Skeletal muscle tissue (tissue), 4 donors: ENCODE measurements around the gene GRPEL1. TPM values are rescaled to one million over a fixed set of nuclear protein-coding genes. Genes with fewer than 3 reads are reported as not detected.
"Not testable (repeated sequence)": the region's sequence is repeated elsewhere in the genome, so short reads cannot be mapped to it uniquely, and the experiment has no call there.

Experiments used
- H3K27ac ChIP-seq: one replicate; pipeline ENCODE4 v1.7.0; 2013; ENCODE audit warnings: mild to moderate bottlenecking, low read depth, low read length, inconsistent platforms
- H3K27me3 ChIP-seq, 3 donors: one replicate each; pipeline ENCODE4 v1.7.0; 2013; ENCODE audit warnings: low read length in 3 of 3; ENCODE audit not compliant: control insufficient read depth in 3 of 3, insufficient read depth in 3 of 3
- H3K36me3 ChIP-seq, 3 donors: one replicate each; pipeline ENCODE4 v1.7.0; 2013; ENCODE audit warnings: low read length in 3 of 3; ENCODE audit not compliant: control insufficient read depth in 3 of 3, insufficient read depth in 3 of 3
- H3K4me1 ChIP-seq, 3 donors: one replicate each; pipeline ENCODE4 v1.7.0; 2013; ENCODE audit warnings: low read length in 3 of 3, mild to moderate bottlenecking in 3 of 3; ENCODE audit not compliant: control insufficient read depth in 3 of 3, insufficient read depth in 3 of 3
- H3K4me3 ChIP-seq, 3 donors: one replicate each; pipeline ENCODE4 v1.7.0; 2013; ENCODE audit warnings: low read length in 3 of 3
- H3K9ac ChIP-seq, 3 donors: one replicate each; pipeline ENCODE4 v1.7.0; 2013; ENCODE audit warnings: low read length in 3 of 3, mild to moderate bottlenecking in 3 of 3, moderate library complexity in 2 of 3, low read depth in 1 of 3
- H3K9me3 ChIP-seq, 3 donors: one replicate each; pipeline ENCODE4 v1.7.0; 2013; ENCODE audit warnings: low read length in 3 of 3; ENCODE audit not compliant: control insufficient read depth in 3 of 3
- total RNA-seq: library from RNA; depleted of rRNA; stranded (reverse); fragments of >200 nt; gene quantifications from one replicate; pipeline ENCODE4 v1.2.3, GENCODE V29; 2014
- donor health status: Osteomylitis.

Gene GRPEL1
- total RNA-seq, 1 donor from 2014 or later: 19.3 TPM

DNA sequence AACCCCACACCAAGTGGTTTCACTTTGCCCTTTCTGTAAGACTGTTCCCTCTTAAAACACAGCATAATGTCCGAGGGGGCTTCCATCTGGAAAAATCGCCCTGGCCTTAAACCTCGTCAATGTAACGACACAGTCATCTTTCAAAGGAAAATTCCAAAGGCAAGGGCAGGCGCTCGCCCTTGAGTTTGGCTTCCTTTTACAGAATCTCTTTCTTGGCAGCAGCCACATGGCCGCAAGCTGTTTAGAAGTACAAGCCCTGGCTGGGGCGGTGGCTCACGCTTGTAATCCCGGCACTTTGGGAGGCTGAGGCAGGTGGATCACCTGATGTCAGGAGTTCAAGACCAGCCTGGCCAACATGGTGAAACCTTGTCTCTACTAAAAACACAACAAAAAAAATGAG is 27.1 kb upstream of the GRPEL1 start:
- Histone ChIP-seq H3K27me3 (no peaks in the 10 kb centered on the region), H3K27ac (no peak overlapping the region), H3K36me3 (no peaks in the 10 kb centered on the region), H3K9ac (no peak overlapping the region), H3K9me3 (no peaks in the 10 kb centered on the region), H3K4me3 (no peak overlapping the region), H3K4me1 (no peaks in the 10 kb centered on the region)

DNA sequence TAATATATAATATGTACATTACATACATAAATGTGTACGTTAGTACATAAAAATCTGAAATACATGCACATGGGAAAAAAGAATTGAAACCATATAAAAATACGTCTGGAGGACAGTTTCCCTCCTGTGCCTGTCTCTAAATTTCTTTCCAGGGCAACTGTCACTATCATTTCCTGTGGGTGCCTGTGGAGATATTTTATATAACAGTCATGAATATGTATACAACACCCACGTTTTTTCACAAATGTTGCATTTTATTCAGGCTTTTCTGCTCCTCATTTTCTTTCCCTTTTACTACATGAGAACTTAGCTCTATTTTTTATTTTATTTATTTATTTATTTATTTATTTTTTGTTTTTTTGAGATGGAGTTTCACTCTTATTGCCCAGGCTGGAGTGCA is 24.2 kb upstream of the GRPEL1 start:
- Histone ChIP-seq H3K36me3 (no peaks in the 10 kb centered on the region), H3K27ac (no peak overlapping the region), H3K9me3 (no peaks in the 10 kb centered on the region), H3K4me3 (no peak overlapping the region), H3K27me3 (peaks cover 0 to 2% (median 0%) of the 10 kb centered on the region in 3 donors), H3K4me1 (no peaks in the 10 kb centered on the region), H3K9ac (no peak overlapping the region)

DNA sequence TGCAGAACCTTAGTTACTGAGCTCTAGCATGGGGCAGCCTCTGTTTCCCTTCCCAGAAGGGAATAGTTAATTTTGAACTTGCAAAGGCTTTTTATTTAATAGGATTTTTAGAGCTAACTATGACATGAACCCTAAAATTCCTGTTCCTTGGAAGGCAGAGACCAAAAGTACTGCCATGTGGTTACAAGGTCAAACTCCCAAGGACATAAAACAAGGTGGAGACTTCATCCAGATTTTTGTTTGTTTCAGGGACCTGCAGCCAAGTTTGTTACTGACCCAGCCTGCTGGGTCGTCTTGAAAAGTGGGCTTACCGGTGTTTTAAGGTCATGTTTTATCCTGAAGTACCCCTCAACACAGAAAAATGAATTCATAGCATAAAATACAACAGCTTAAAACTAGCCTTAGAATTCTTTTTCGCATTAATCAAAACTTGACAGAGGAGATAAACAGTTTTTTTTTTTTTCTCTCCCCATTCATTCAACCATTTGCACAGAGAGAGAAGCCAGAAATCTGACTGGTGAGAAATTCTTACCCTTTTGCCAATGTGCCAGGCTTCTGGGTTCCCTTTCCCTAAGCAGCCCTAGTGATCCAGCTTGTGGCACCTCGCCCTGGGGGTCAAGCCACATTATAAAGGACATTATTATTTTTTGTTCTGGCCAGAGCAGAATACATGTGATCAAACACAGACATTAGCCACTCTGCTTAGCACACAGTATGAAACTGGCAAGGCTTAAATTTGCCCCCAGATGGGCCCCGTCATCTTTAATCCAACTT is 21.5 kb upstream of the GRPEL1 start:
- no peaks in the 10 kb centered on the region for H3K36me3 ChIP-seq
- no peak overlapping the region for H3K27ac ChIP-seq
- H3K4me3 ChIP-seq: no peak overlapping the region
- peaks cover 0 to 3% (median 0%) of the 10 kb centered on the region in 3 donors for H3K27me3 ChIP-seq
- H3K4me1 ChIP-seq: no peaks in the 10 kb centered on the region
- H3K9ac ChIP-seq: no peak overlapping the region
- H3K9me3 ChIP-seq: no peaks in the 10 kb centered on the region

DNA sequence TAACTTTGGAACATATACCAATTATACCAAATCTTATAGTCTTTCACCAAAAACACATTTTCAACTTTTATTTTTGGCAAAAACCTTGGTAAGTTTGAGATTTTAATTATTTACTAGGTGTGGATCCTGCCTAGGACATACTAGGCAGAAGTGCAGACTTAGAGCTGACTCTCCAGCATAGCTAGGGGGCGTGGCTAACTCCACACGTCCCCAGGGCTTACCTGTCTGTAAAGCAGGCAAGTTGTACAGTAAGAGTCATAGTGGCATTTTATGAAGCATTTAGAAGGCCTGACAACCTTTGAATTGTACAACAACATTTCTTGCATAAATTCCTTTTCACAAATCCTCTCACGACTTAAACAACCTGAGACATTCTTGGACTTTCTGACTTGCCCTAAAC is 19.2 kb upstream of the GRPEL1 start:
- no peak overlapping the region for H3K27ac ChIP-seq
- no peak overlapping the region for H3K4me3 ChIP-seq
- no peaks in the 10 kb centered on the region for H3K4me1 ChIP-seq
- peaks cover 0 to 11% (median 5%) of the 10 kb centered on the region in 3 donors for H3K27me3 ChIP-seq
- H3K9ac ChIP-seq: no peak overlapping the region
- H3K9me3 ChIP-seq: no peaks in the 10 kb centered on the region
- no peaks in the 10 kb centered on the region for H3K36me3 ChIP-seq

DNA sequence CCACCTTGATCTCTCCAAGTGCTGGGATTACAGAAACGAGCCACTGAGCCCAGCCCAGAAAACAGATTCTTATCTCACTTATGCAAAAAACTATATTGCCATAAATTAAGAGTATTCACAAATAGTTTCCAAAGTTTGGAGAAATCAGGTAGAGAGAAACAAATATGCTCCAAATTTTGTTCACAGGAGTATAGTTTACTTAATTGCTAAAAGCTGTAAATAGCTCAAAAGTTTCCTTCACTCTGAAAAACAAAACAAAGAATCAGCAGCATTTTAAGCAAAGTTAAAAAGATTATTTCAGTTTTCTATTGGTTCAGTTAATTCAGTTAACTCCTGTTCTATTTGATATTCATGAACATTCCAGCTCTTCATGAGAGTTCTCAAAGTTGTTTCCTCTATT is 18.5 kb upstream of the GRPEL1 start:
- Histone ChIP-seq H3K9ac (no peak overlapping the region), H3K27ac (no peak overlapping the region), H3K4me1 (peaks cover 0 to 4% (median 0%) of the 10 kb centered on the region in 3 donors), H3K4me3 (no peak overlapping the region), H3K36me3 (no peaks in the 10 kb centered on the region), H3K27me3 (peaks cover 0 to 11% (median 5%) of the 10 kb centered on the region in 3 donors), H3K9me3 (no peaks in the 10 kb centered on the region)

DNA sequence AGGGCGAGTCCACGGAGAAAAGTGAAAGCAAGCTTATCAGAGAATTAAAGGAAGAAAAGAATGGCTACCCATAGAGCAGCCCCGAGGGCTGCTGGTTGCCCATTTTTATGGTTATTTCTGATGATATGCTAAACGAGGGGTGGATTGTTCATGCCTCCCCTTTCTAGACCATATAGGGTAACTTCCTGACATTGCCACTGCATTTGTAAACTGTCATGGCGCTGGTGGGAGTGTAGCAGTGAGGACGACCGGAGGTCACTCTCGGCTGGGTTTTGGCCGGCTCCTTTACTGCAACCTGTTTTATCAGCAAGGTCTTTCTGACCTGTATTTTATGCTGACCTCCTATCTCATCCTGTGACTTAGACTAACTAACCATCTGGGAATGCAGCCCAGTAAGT is 16.7 kb upstream of the GRPEL1 start:
- H3K4me1 ChIP-seq, H3K36me3 ChIP-seq, H3K27ac ChIP-seq, H3K9me3 ChIP-seq: not testable (repeated sequence)
- peak overlapping the region in 2 of 3 donors; percentile 36 to 45 for H3K4me3 ChIP-seq
- H3K9ac ChIP-seq: peak overlapping the region in 1 of 3 donors; percentile 57
- H3K27me3 ChIP-seq: peaks cover 0 to 11% (median 5%) of the 10 kb centered on the region in 3 donors

DNA sequence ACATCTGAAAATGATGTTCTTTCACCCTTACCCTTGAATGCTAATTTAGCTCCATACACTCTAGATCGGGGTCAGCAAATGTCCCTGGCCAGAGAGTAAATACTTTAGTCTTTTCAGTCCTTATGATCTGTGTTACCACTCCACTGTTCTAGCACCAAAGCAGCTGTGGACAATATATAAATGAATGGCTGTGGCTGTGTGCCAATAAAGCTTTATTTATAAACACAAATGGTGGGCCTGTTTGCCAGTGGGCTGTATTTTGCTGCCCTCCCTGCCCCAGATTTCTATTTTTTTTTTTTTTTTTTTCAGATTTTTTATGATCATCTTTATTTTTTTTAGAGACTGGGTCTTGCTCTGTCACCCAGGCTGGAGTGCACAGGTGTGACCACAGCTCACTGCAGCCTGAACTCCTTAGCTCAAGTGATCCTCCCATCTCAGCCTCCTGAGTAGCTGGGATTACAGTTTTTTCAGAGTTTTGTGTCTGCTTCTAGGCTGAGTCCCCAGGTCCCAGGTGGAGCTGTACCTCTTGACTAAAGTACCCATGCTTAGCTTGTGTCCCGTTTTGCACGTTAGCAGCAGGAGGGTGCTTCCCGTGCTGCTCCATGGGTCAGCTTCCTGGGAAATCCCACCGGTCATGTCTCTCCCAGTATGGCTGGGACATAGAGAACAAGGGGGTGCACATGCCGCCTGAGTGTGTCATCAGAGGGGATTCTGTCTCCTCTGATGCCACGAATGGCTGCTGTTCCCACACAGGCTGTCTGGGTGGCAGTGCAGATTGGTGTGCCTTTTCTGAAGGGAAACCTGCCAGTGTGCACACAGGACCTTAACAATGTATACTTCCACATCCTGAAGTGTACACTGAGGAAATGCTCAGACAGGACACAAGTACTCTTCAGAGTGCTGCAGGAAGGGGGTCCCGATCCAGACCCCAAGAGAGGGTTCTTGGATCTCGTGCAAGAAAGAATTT is 16.0 kb upstream of the GRPEL1 start:
- H3K27me3 ChIP-seq: peaks cover 0 to 11% (median 5%) of the 10 kb centered on the region in 3 donors
- peaks cover 0 to 4% (median 0%) of the 10 kb centered on the region in 3 donors for H3K4me1 ChIP-seq
- H3K36me3 ChIP-seq: no peaks in the 10 kb centered on the region
- peak overlapping the region in 2 of 3 donors; percentile 36 to 45 for H3K4me3 ChIP-seq
- peak overlapping the region in 1 of 3 donors; percentile 57 for H3K9ac ChIP-seq
- no peaks in the 10 kb centered on the region for H3K9me3 ChIP-seq
- no peak overlapping the region for H3K27ac ChIP-seq

DNA sequence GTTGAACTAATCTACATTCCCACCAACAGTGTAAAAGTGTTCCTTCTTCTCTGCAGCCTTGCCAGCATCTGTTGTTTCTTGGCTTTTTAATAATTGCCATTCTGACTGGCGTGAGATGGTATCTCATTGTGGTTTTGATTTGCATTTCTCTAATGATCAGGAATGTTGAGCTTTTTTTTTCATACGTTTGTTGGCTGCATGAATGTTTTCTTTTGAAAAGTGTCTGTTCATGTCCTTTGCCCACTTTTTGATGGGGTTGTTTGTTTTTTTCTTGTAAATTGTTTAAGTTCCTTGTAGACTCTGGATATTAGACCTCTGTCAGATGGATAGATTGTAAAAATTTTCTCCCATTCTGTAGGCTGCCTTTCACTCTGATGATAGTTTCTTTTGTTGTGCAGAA is 12.0 kb upstream of the GRPEL1 start:
- H3K9ac ChIP-seq, H3K4me3 ChIP-seq, H3K9me3 ChIP-seq, H3K27me3 ChIP-seq, H3K27ac ChIP-seq, H3K36me3 ChIP-seq, H3K4me1 ChIP-seq: not testable (repeated sequence)

DNA sequence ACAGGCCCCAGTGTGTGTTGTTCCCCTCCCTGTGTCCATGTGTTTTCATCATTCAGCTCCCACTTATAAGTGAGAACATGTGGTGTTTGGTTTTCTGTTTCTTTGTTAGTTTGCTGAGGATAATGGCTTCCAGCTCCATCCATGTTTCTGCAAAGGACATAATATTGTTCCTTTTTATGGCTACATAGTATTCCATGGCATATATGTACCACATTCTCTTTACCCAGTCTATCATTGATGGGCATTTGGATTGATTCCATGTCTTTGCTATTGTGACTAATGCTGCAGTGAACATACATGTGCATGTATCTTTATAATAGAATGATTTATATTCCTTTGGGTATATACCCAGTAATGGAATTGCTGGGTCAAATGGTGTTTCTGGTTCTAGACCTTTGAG is 11.6 kb upstream of the GRPEL1 start:
- H3K9me3 ChIP-seq, H3K27me3 ChIP-seq, H3K4me1 ChIP-seq, H3K27ac ChIP-seq, H3K9ac ChIP-seq, H3K4me3 ChIP-seq, H3K36me3 ChIP-seq: not testable (repeated sequence)

DNA sequence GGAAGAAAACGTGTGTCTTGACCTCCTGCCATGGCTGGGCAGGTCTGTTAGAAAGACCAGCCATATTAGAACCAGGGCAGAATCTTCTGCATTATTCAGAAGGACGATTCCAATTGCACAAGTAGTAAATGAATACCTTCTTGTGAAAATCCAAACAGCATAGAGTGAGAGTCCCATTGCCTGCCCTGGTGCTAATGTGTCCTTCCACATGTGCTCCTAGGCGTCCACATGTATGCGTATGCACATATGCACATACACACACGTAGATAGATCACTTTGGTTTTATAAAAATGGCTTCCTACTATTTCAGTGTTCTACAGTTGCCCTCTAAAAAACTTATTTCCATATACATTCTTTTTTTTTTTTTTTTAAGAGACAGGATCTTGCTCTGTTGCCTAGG is 10.2 kb upstream of the GRPEL1 start:
- H3K27me3 ChIP-seq: peaks cover 0 to under 1% (median under 1%) of the 10 kb centered on the region in 3 donors
- H3K4me1 ChIP-seq: peaks cover 5 to 16% (median 12%) of the 10 kb centered on the region in 3 donors
- H3K9me3 ChIP-seq: no peaks in the 10 kb centered on the region
- no peak overlapping the region for H3K9ac ChIP-seq
- H3K27ac ChIP-seq: no peak overlapping the region
- H3K36me3 ChIP-seq: no peaks in the 10 kb centered on the region
- no peak overlapping the region for H3K4me3 ChIP-seq
